AG04449 (cell line): ENCODE measurements around the gene IDI2.

Experiments used
- CTCF ChIA-PET: fragments of 350-600 bp; formaldehyde crosslinking; extraction: SDS; loops from one replicate; lab custom pipeline; 2021; ENCODE audit warnings: antibody characterized with exemption; lab: Yijun Ruan, JAX
- POLR2A ChIA-PET: fragments of 400-600, 350-600 bp; formaldehyde crosslinking; extraction: SDS; loops from one replicate; lab custom pipeline; 2020; ENCODE audit warnings: antibody characterized with exemption, inconsistent platforms; lab: Yijun Ruan, JAX
- DNase-seq: peaks from one replicate; pipeline ENCODE4 v3.0.0-alpha.2; 2010; ENCODE audit warnings: low read depth, low spot score
- H3K4me3 ChIP-seq: 2 replicates; pipeline ENCODE4 v1.5.1; 2011; ENCODE audit warnings: low read depth, mild to moderate bottlenecking, control low read depth, low read length
- CTCF ChIP-seq: IDR thresholded peaks from one replicate; pipeline ENCODE4 v1.5.1; 2011; ENCODE audit warnings: mild to moderate bottlenecking, moderate library complexity, low read length, control low read depth, inconsistent platforms; ENCODE audit not compliant: insufficient read depth; ENCODE audit errors: missing control alignments

IDI2 gene

DNA sequence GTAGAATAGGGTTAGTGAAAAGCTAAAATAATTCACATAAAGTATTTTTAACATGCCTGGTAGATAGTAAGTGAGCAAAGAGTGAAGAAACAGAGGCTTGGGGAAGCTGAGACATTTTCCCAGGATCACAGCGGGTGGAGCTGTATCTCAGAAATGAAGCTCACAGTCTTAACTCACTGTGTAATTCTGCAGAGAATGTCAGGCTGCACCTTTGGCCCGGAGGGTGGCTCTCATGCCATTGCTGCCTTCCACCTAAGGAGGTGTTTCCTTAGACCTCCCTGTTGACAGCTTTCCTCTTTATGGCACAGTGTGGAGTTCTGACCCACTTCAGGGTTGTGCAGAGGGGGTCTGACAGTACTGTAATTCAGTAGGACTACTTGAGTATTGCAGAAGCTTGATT is 40.3 kb downstream of the IDI2 start:
- POLR2A ChIA-PET = no interaction called here
- H3K4me3 ChIP-seq = no peak overlapping the region
- CTCF ChIA-PET = no interaction called here
- TF ChIP-seq CTCF = no peak
- DNase-seq = no peak

GRCh38 chr10:983971-984655 is 41.5 kb downstream of the IDI2 start:
- ChIA-PET CTCF (interaction anchor here (0.9 kb wide), 1 partner anchor 57 kb away, joined by 3 read pairs; no protein-coding TSS in a partner anchor), POLR2A (no interaction called here)
- no peak for TF ChIP-seq CTCF
- no peak overlapping the region for H3K4me3 ChIP-seq
- DNase-seq = no peak

- CTCF ChIA-PET = no interaction called here
- no peak for DNase-seq
- TF ChIP-seq CTCF = no peak
- H3K4me3 ChIP-seq = no peak overlapping the region
- POLR2A ChIA-PET = no interaction called here
Observed at GRCh38 chr10:983401-983800, 42.3 kb downstream of the IDI2 start.

DNA sequence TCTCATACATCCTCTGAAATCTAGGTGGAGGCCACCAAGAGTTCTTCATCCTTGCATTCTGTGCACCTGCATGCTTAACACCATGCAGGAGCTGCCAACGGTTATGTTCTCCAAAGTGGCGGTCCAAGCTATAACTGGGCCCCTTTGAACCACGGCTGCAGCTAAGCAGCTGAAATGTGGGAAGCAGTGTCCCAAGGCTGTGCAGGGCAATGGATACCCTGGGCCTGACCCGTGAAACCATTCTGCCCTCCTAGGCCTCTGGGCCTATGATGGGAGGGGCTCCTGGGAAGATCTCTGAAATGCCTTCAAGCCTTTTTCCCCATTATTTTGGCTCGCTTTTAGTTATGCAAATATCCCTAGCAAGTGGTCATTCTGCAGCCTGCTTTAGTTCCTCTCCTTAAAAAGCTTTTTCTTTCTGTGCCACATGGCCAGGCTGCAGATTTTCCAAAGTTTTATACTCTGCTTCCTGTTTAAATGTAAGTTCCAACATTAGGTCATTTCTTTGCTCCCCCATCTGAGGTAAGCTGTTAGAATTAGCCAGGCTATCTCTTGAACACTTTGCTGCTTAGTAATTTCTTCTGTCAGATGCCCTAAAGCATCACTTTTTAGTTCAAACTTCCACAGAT is 45.1 kb downstream of the IDI2 start:
- DNase-seq = no peak
- H3K4me3 ChIP-seq = no peak overlapping the region
- no peak for TF ChIP-seq CTCF
- POLR2A ChIA-PET = no interaction called here
- CTCF ChIA-PET = no interaction called here

GRCh38 chr10:978826-979421 is 46.7 kb downstream of the IDI2 start:
- no peak overlapping the region for H3K4me3 ChIP-seq
- ChIA-PET POLR2A (no interaction called here), CTCF (no interaction called here)
- DNase-seq = no peak
- no peak for TF ChIP-seq CTCF

- no peak overlapping the region for H3K4me3 ChIP-seq
- POLR2A ChIA-PET = no interaction called here
- no peak for DNase-seq
- CTCF ChIA-PET = no interaction called here
- no peak for TF ChIP-seq CTCF
Observed at GRCh38 chr10:976316-976715, 49.3 kb downstream of the IDI2 start.
